WTC11 (cell line): Measurements from ENCODE around the gene SND1. TPM values are rescaled to one million over a fixed set of nuclear protein-coding genes. Genes with fewer than 3 reads are reported as not detected.

Experiments used
- ATAC-seq: fragments of 200-7000 bp; cut with Tn5 transposase; 2 replicates; pipeline ENCODE4 v1.10.0; 2021; ENCODE audit warnings: mild to moderate bottlenecking, moderate library complexity
- CTCF ChIA-PET: fragments of 300-600 bp; sonication (Branson Sonifier 250); formaldehyde crosslinking; loops from one replicate; lab custom pipeline; 2021; ENCODE audit warnings: antibody characterized with exemption; lab: Charles Lee
- POLR2A ChIA-PET: fragments of 350-600 bp; sonication (Branson Sonifier 250); formaldehyde crosslinking; loops from one replicate; lab custom pipeline; 2021; ENCODE audit warnings: antibody characterized with exemption; lab: Charles Lee
- DNase-seq: peaks from one replicate; pipeline ENCODE4 v3.0.0; 2021; ENCODE audit warnings: low spot score
- H3K27ac Mint-ChIP-seq: 2 replicates; pipeline ENCODE4 v1.8.0; 2021; ENCODE audit warnings: mixed read lengths
- H3K27me3 Mint-ChIP-seq: 2 replicates; pipeline ENCODE4 v1.8.0; 2021; ENCODE audit warnings: low read depth, mild to moderate bottlenecking, moderate library complexity, mixed read lengths
- H3K36me3 Mint-ChIP-seq: 2 replicates; pipeline ENCODE4 v1.8.0; 2021; ENCODE audit warnings: mixed read lengths
- H3K4me1 Mint-ChIP-seq: 2 replicates; pipeline ENCODE4 v1.8.0; 2022; ENCODE audit warnings: mixed read lengths
- H3K4me3 Mint-ChIP-seq: 2 replicates; pipeline ENCODE4 v1.8.0; 2021; ENCODE audit warnings: mild to moderate bottlenecking, moderate library complexity, mixed read lengths
- H3K9me3 Mint-ChIP-seq: 2 replicates; pipeline ENCODE4 v1.8.0; 2021; ENCODE audit warnings: mixed read lengths
- ARID4B ChIP-seq: sonication (generic); formaldehyde crosslinking; IDR thresholded peaks from 2 replicates; pipeline ENCODE4 v1.8.0; 2023; ENCODE audit warnings: missing genetic modification reagents, mild to moderate bottlenecking, borderline replicate concordance
- ATF3 ChIP-seq: sonication (generic); formaldehyde crosslinking; conservative IDR thresholded peaks from 2 replicates; pipeline ENCODE4 v1.8.1; 2022; ENCODE audit warnings: mild to moderate bottlenecking, missing genetic modification reagents
- E2F4 ChIP-seq: sonication (generic); formaldehyde crosslinking; IDR thresholded peaks from 2 replicates; pipeline ENCODE4 v1.8.1; 2022; ENCODE audit warnings: low read depth, mild to moderate bottlenecking, moderate library complexity, missing genetic modification reagents, borderline replicate concordance
- ERG ChIP-seq: fragments of 250-450 bp; sonication (Bioruptor Pico); IDR thresholded peaks from 2 replicates; pipeline ENCODE4 v1.8.0; 2021; ENCODE audit warnings: mild to moderate bottlenecking
- FOXJ3 ChIP-seq: sonication (generic); formaldehyde crosslinking; IDR thresholded peaks from 2 replicates; pipeline ENCODE4 v1.9.0; 2021; ENCODE audit warnings: missing genetic modification reagents, mild to moderate bottlenecking, borderline replicate concordance
- GTF2I ChIP-seq: fragments of 250-450 bp; sonication (Bioruptor Pico); conservative IDR thresholded peaks from 2 replicates; pipeline ENCODE4 v1.4.0; 2021; ENCODE audit warnings: mild to moderate bottlenecking
- JUN ChIP-seq: sonication (generic); formaldehyde crosslinking; IDR thresholded peaks from 2 replicates; pipeline ENCODE4 v1.8.0; 2023; ENCODE audit warnings: mild to moderate bottlenecking, missing genetic modification reagents
- MYBL2 ChIP-seq: sonication (generic); formaldehyde crosslinking; IDR thresholded peaks from 2 replicates; pipeline ENCODE4 v1.8.1; 2023; ENCODE audit warnings: mild to moderate bottlenecking, moderate library complexity, missing genetic modification reagents
- NR3C1 ChIP-seq: sonication (generic); formaldehyde crosslinking; conservative IDR thresholded peaks from 2 replicates; pipeline ENCODE4 v1.8.1; 2023; ENCODE audit warnings: low read depth, mild to moderate bottlenecking, missing genetic modification reagents
- OVOL2 ChIP-seq: fragments of 250-450 bp; sonication (Bioruptor Pico); IDR thresholded peaks from 2 replicates; pipeline ENCODE4 v1.9.0; 2021; ENCODE audit warnings: mild to moderate bottlenecking, borderline replicate concordance
- PRDM15 ChIP-seq: sonication (generic); formaldehyde crosslinking; IDR thresholded peaks from 2 replicates; pipeline ENCODE4 v1.8.0; 2022; ENCODE audit warnings: missing genetic modification reagents
- PRRX2 ChIP-seq: fragments of 250-450 bp; sonication (Bioruptor Pico); IDR thresholded peaks from 2 replicates; pipeline ENCODE4 v1.8.0; 2021; ENCODE audit warnings: mild to moderate bottlenecking
- SOX15 ChIP-seq: fragments of 250-450 bp; sonication (Bioruptor Pico); IDR thresholded peaks from 2 replicates; pipeline ENCODE4 v1.9.0; 2021; ENCODE audit warnings: mild to moderate bottlenecking
- TEAD4 ChIP-seq: sonication (generic); formaldehyde crosslinking; IDR thresholded peaks from 2 replicates; pipeline ENCODE4 v1.8.0; 2022; ENCODE audit warnings: mild to moderate bottlenecking, missing genetic modification reagents
- TP53 ChIP-seq: sonication (generic); formaldehyde crosslinking; IDR thresholded peaks from 2 replicates; pipeline ENCODE4 v1.8.1; 2023; ENCODE audit warnings: mild to moderate bottlenecking, missing genetic modification reagents
- ZBTB21 ChIP-seq: sonication (generic); formaldehyde crosslinking; IDR thresholded peaks from 2 replicates; pipeline ENCODE4 v1.8.1; 2023; ENCODE audit warnings: mild to moderate bottlenecking, missing genetic modification reagents, borderline replicate concordance
- ZNF232 ChIP-seq: sonication (generic); formaldehyde crosslinking; IDR thresholded peaks from 2 replicates; pipeline ENCODE4 v1.8.0; 2022; ENCODE audit warnings: mild to moderate bottlenecking, missing genetic modification reagents
- ZNF416 ChIP-seq: fragments of 250-450 bp; sonication (Bioruptor Pico); IDR thresholded peaks from 2 replicates; pipeline ENCODE4 v1.9.0; 2021; ENCODE audit warnings: mild to moderate bottlenecking, inconsistent platforms
- ZNF512 ChIP-seq: sonication (generic); formaldehyde crosslinking; IDR thresholded peaks from 2 replicates; pipeline ENCODE4 v1.8.1; 2022; ENCODE audit warnings: missing genetic modification reagents, borderline replicate concordance
- ZSCAN18 ChIP-seq: fragments of 250-450 bp; sonication (Bioruptor Pico); IDR thresholded peaks from 2 replicates; pipeline ENCODE4 v2.1.2; 2022; ENCODE audit warnings: mild to moderate bottlenecking, moderate library complexity
- total RNA-seq: library from RNA; stranded (reverse); gene quantifications from 3 replicates; pipeline ENCODE4 v1.2.3, GENCODE V29; 2021

The SND1 gene
- total RNA-seq, 1 experiment from 2014 or later: 261 TPM

- TF ChIP-seq ZSCAN18 (CRISPR knock-in tag) (no peak), ZNF232 (no peak), TP53 (CRISPR knock-in tag) (no peak), OVOL2 (CRISPR knock-in tag) (no peak), JUN (no peak), NR3C1 (CRISPR knock-in tag) (no peak), SOX15 (CRISPR knock-in tag) (no peak), E2F4 (CRISPR knock-in tag) (no peak), FOXJ3 (CRISPR knock-in tag) (no peak), ARID4B (no peak)
Observed at GRCh38 chr7:127918130-127918529, 266.1 kb downstream of the SND1 start (continued).

- H3K27me3 Mint-ChIP-seq: no peaks in the 10 kb centered on the region
- H3K9me3 Mint-ChIP-seq: no peaks in the 10 kb centered on the region
- ChIA-PET POLR2A (no interaction called here), CTCF (no interaction called here)
- ATAC-seq (no peak), DNase-seq (no peak)
- H3K4me3 Mint-ChIP-seq: no peak overlapping the region
- no peaks in the 10 kb centered on the region for H3K36me3 Mint-ChIP-seq
- no peak overlapping the region for H3K27ac Mint-ChIP-seq
- H3K4me1 Mint-ChIP-seq: 0 out of 2 replicates have a peak, but pooled peaks cover 2% of the 10 kb centered on the region
- TF ChIP-seq ZNF512 (CRISPR knock-in tag) (no peak), ZNF416 (CRISPR knock-in tag) (no peak), MYBL2 (CRISPR knock-in tag) (no peak), E2F4 (CRISPR knock-in tag) (no peak), ERG (CRISPR knock-in tag) (no peak), PRDM15 (CRISPR knock-in tag) (no peak), ATF3 (no peak), PRRX2 (CRISPR knock-in tag) (no peak), GTF2I (CRISPR knock-in tag) (no peak), NR3C1 (CRISPR knock-in tag) (no peak), TEAD4 (CRISPR knock-in tag) (no peak), ZBTB21 (no peak)
Observed at GRCh38 chr7:127920787-127921438, 268.9 kb downstream of the SND1 start.
